ENCODE results near the gene GPLD1.

GPLD1 gene

DNA sequence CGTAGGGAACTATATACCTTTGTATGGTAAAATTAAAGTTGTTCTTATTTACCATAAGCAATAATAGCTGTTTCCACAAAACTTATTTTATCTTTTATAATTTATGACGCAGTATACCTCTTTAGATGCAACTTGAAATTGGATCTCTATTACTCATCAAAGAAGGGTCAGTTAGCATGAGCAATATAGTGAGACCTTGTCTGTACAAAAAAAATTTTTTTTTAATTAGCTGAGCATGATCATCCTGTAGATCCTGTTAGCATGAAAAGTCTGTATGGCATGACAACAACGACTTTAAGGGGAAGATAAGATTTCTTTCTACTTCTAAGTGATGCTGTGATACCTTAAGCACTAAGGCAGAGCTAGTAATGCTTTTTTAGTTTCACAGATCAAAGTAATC lies 11.3 kb upstream of the GPLD1 start:
- no peak for DNase-seq

DNA sequence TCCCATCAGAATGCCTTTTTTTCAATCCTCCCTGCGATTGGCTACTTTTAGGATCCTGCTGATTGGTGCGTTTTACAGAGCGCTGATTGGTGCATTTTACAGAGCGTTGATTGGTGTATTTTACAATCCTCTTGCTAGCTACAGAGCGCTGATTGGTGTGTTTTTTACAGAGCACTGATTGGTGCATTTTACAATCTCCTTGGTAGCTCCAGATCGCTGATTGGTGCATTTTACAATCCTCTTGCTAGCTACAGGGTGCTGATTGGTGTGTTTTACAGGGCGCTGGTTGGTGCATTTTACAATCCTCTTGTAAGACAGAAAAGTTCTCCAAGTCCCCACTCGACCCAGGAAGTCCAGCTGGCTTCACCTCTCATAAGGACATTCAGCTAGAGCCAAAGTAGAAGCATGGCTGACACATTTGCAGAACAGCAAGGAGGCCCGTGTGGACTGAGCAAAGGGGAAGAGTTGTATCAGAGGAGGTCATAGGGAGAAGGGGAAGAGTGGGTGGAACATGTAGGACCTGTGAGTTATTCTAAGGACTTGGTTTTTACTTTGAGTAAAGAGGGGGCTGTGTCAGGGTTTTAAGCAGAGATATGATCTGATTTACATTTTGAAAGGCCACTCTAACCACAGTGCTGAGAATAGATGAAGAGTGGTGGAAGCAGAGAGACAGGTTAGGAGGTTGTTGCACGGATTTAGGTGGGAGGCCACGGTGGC lies 8.0 kb upstream of the GPLD1 start:
- no peak for DNase-seq

DNA sequence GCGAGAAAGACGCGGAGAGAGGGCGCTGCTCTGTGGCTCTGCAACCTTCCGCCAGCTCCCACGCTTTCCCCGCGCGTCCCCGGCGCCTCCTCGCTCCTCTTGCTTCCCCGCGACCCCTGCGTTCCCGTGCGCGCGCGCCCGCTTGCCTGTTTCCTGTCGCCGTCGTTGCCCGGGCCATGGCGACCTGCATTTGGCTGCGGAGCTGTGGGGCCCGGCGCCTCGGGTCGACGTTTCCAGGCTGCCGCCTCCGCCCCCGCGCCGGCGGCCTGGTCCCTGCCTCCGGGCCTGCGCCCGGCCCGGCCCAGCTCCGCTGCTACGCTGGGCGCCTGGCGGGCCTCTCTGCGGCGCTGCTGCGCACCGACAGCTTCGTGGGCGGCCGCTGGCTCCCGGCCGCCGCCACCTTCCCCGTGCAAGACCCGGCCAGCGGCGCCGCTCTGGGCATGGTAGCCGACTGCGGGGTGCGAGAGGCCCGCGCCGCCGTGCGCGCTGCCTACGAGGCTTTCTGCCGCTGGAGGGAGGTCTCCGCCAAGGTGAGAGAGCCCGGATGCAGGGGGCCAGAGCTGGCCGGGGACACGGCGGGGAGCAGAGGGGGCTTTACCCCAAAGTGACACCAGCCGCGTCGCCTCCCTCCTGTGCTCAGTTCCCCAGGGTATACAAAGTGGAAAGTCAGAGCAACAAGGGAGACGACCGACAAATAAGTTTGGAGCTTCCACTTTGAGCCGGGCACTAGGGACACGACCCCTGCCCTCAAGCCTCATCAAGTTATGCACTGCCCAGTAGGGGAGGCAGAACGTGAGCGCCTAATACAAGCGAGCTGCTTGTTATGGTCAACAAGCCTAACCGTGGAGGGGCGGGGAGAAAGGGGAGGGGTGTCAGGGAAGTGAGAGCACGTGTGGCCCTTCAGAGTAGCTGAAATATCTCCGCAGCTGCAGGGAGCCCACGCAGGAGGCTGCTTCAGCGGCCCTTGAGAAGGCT lies 5.7 kb upstream of the GPLD1 start, which contains the start of gene ALDH5A1:
ALDH5A1 (plus strand) TSS at position 149 of the 975 bp plus-strand sequence; CDS start at position 177, 28 bp downstream.
- peak; percentile 61 for DNase-seq

DNA sequence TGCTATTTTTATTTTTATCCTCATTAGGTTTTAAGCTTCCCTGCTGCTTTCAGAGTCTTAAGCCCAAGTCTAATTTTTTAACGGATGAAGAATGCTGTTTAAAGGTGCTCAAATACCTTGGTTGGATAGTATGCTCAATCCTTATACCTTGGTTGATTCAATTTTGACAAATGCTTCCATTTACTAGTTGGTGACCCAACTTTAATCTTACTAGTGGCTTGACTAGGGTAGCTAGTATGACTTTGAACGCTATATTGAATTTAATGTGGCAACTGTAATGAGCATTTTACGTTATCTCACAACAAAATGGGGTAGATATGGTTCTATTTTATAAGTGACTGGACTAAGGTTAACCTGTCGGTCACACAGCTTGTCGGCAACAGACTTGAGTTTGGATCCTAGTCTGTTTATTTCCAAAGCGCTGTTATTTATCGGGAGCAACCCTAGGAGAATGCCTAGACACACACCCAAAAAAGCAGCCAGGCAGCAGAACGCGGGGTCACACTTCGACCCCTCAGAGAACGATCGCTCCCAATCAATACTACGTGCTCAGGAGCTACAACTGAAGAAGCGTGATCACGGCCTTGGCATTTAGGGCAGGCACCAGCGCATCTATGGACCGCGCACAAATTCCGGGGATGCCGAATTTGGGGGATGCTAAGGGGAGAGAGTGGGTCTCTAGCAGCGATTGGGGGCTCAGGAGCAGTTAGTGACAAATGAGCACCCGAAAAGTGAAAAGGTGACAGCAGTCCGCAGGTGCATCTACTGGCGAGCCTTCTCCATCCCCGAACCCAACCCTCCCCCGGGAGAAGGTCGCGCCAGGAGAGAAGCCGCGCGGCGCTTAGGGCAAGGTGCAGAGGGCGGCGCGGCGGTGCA lies 4.8 kb upstream of the GPLD1 start:
- DNase-seq, result no peak

DNA sequence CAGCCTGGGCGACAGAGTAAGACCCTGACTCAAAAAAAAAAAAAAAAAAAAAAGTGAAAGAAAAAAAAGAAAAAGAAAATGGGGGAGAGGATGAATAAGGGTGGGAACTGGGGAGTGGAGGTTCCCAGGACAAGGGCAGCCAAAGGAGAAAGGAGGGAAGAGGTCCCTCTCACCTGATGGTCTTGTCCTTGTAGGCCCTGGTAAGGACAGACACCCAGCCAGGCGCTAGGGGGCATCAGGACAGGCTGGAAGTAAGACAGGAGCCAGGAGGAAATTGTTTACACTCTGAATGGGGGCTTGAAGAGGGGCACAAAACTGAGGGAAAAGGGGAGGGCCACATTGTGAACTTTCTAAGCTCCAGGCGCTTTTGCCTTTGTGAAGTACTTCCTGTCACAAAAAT lies 3.1 kb upstream of the GPLD1 start:
- DNase-seq, result no peak

DNA sequence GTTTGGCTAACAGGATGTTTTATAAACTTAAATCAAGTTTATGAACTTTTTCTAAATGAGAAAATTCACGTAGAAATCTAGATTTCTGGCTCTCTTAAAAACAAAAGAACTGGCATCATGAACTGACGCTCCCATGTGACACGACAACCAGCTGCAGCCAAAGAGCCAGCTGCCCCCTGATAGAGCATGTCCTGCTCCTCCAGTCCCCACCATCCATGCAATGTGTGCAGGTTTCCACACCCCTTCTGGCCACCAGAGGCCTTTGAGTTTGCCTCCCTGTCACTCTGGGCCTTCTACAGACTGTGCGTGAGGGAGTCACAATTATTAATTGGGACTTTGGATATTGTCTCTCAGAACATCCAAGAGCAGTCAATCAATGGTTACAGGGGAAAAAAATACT lies 1.6 kb upstream of the GPLD1 start:
- no peak for DNase-seq

DNA sequence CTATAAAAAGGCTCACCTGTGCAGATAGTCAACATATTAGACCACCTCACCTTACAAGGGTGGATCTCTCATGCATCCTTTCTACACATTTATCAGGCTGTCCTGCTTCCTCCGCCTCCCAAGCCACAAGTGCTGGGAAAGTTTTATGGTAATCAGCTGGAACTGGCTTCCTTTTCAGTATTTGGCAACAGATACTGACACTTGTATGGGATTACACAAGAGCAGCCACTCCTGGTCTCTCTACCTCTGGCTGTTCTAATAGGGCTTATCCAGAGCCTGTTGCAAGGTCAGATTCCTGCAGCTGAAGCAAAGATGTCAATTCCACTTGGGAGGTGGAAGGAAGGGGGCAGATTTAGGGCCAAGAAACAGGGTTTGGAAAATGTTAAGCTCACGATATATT lies 503 bp upstream of the GPLD1 start:
- DNase-seq, result no peak

DNA sequence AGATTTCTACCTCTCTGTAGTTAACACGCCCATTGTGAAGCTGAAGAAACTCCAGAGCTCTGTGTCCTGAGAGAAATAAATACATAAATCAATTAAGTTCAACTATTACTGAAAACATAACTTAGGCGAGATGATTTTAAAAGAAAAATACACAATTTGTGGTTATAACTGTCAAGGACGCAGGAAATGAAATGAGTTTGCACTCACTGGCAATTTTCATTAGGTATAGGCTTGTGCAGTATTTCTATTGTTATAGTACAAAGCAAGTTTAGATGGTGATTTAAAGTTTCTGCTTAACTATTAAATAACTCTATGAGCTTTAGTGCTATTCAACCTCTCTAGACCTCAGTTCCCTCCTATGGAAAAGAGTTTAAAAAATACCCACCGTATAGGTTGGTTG lies 3.3 kb downstream of the GPLD1 start:
- DNase-seq, result no peak

DNA sequence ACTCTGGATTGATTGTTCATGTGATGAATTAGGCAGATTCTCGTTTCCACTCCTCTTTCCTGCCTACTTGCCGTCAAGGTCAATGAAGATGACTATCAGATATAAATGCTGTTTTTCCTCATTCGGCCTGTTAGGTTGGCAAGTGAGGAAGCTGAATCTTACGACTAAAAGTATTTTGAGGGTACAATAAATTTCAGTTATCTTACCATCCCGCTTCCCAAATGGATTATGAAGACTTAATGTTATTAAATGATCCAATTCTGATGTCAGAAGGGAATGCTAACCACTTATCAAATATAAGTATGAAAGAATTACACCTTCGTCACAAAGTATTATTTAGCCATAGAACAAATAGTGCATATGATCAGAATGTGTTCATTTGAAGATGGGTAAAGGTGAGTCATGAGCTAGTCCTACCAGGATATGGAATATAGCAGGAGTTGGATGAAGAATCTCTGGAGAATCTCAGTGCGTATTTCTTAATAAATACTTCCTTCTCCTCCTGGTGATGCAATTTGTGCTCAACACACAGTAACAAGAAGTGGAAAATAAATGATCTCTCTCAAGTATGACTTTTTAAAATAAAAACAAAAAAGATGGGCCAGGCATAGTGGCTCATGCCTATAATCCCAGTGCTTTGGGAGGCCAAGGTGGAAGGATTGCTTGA lies 4.6 kb downstream of the GPLD1 start:
- DNase-seq, result peak; percentile 24

DNA sequence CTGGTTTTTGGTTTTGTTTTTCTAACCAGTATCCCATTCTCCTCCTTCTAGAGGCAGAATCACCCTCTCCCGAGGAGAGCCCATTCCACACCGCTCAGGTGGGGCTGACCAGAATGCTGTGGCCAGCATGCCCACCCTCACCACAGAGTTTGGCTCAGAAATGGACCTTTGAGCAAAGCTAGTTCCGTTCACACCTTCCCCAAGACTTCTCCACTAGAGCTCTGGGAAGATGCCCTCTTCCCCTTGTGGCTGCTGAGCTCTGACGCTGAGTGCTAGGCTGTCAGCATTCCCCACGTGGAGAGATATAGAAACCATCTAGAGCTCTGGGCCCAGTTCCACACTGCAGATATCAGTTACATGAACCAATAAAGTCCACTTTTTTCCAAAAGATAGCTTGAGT lies 7.9 kb downstream of the GPLD1 start:
- DNase-seq, result no peak

DNA sequence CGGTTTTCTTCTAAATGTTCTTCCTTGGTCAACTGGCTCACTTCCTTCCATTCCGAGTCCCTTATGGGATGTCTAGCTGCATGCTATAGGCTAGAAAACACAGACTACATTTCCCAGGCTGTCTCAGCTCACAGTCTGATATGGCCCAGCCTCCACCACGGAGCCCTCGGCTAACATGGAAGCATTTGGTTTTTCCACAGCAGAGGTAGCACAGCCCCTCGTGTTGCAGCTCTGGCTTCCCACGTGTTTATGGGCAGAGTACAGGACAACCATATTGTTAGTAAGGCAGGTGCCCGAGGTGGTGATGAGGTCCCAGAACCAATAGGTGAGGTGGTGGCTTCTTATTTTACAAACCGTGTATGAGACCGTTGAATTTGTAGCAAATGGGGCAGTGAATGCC lies 8.7 kb downstream of the GPLD1 start:
- no peak for DNase-seq

DNA sequence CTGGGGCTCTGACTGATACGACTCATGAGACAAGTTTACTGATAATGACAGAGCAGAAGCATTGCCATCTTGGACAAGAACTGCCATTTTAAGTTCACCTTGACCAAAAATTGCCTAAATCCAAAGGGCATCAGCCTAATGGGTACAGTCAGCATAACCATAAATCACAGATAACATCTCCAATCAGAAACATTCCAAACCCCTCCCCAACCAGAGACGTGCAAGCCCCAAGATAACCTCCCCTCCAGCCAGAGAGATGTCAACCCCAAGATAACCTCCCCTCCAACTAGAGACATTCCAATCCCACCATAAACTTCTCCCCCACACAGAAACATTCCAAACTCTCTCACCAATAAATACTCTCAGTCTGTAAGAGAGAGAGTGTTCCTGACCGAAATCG lies 10.5 kb downstream of the GPLD1 start:
- DNase-seq, result no peak

DNA sequence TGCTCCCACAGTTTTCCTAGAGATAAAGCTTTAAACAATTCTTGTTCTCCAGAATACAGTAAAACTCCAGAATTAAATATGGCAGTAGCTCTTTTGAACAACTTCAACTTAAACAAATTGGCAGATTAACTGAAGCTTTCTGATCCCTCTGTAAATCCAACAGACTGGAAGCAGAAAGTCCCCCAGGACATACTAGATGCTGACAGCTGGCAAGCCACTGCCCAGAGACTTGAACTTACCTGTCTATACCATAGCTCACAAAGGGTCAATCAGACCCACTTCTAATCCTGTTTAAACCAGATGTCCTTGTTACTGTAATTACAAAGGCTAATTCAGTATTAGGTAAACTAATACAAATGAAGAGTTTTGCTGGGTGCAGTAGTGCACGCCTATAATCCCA lies 12.3 kb downstream of the GPLD1 start:
- no peak for DNase-seq

DNA sequence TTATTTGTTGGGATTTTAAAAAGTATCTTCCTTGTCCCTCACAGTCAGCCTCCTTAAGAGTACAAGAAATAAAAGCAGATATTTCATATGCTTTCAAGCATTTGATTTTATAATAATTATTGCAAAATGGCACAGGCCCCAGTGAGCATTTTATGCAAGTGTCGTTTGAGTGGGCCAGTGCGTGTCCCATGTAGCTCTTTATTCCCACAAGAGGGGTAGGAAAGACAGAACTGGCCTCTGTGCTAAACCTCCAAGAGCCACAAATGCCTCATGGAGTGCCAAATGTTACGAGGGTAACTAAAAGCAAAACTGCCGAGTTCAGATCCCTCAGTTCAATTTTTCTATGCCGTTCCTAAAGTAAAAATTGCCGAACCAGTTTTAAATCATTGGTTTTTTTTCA lies 12.7 kb downstream of the GPLD1 start:
- no peak for DNase-seq

DNA sequence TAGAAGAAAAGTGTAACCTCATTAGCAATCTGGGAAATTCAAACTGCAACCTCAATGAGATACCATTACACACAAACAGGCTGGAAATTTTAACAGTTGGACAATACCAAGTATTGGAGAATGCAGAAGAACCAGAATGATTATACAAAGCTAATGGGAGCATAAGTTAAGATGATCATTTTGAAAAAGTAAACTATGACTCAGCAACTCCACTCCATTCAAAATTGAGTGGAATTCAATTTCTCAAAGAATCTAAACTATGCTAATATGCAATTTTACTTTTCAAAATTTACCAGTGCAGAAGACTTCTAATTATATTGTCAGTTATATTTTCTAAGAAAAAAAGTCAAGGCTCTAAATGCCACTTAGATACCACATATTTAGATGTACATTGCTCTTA lies 17.2 kb downstream of the GPLD1 start:
- no peak for DNase-seq

DNA sequence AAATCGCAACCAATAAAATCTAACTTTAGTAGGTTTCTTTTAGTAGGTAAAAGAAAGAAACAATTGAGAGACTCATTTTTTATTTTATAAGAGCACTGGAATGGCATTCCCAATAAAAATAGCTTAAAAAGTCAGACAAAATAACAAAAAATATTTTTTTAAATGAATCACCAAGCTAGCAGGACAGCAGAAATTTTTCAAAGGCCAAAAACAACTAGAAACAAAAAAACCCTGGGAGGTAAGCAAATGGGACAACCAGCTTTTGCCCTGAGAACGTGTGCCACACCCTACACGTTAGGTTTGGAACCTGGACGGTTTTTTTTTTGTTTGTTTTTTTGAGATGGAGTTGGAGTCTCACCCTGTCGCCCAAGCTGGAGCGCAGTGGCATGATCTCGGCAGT lies 19.6 kb downstream of the GPLD1 start:
- no peak for DNase-seq

DNA sequence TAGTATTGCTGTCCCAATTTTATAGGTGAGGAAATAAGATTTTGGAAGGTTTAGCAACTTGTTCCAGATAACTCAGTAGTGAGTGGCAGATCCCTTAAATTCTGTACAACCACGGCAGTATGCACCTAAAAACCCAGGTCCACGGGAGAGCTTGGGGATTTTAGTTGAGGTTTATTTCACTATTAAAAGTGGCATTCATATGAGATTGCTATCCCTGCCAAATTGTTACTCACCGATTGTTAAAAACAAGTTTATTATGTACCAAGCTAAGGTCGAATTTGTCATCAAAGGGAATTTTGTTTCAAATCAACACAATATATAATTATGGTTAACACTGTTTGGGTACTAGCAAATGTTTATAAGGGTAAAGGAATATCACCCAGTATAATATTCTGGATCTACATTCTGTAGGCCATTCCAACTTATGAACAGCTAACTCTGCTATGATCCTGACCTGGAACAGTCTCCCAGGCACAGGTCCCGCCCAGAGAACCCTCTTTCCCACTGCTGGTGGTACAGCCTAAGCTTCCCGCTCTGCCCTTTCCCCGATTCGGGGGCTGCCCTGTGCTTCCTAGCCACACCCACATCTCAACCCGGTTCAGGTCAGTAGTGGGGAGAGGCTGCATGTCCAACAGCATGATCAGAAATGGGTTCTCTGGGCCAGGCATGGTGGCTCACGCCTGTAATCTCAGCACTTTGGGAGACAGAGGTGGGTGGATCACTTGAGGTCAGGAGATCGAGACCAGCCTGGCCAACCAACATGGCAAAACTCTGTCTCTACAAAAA lies 24.9 kb downstream of the GPLD1 start:
- no peak for DNase-seq

DNA sequence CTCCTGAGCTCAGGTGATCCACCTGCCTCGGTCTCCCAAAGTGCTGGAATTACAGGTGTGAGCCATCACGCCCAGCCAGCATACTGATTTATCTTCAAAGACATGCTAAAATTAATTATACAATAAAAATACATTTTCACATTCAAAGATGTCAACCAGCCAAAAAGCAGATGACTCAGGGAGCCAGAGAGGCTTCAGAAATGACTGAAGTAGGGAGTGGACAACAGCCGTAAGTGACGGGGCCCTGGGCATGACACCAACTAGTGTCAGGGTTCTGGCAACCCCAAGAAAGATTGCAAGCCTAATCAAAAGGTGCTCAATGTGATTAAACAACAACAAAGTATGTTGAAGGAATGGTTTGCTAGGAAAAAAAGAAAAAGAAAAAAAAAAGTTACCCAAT lies 28.4 kb downstream of the GPLD1 start:
- no peak for DNase-seq

DNA sequence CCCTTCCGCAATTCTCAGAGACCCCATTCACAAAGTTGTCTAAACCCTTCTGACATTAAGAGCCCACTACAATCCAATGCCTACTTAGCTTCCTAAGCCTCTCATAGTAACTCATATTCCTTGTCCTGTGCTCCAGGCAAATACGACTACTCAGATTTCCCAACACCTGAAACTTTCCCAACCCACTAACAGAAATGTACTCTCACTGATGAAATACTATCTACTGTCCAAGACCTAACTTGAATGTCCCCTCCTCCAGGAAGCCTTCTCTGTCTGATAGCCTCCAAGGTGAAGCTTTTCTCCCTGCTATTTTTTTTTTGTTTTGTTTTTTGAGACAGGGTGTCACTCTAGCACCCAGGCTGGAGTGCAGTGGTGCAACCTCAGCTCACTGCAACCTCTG lies 30.4 kb downstream of the GPLD1 start:
- no peak for DNase-seq

DNA sequence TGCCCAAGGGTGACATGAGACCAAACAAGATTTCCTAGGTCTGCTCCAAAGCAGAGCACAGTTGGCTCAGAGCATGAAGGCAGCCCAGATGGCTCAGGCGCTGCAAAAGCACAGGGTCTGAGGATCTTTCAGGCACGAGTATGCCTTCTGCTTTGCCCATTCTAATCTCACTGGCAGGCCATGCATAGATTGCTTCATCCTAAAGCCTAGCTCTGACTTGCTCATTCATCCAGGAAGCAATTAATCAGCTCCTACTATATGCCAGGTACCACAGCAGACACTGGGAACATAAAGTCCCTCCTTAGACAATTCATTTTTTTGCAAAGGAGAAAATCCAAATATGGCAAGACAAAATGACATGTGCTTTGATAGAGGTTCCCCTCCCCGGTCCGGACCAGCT lies 31.2 kb downstream of the GPLD1 start:
- DNase-seq, result no peak

DNA sequence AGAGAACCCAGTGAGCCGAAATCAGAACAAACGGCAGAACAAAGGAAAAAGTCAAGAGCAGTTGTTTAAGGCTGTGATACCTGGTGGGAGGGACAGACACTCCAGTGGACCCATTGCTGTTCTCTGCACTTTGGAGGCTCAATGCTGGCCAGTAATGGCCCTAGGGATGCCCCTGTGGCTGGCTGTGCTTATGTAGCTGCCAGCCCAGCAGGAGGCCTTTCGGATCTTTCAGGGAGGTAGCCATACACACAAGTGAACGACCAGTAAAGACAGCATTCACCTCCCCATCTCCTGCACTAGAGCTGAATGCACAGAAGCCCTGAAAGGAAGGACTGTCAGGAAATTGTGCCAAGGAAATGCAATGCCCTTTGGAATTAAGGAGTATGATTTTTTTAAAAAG lies 34.3 kb downstream of the GPLD1 start:
- DNase-seq, result no peak

DNA sequence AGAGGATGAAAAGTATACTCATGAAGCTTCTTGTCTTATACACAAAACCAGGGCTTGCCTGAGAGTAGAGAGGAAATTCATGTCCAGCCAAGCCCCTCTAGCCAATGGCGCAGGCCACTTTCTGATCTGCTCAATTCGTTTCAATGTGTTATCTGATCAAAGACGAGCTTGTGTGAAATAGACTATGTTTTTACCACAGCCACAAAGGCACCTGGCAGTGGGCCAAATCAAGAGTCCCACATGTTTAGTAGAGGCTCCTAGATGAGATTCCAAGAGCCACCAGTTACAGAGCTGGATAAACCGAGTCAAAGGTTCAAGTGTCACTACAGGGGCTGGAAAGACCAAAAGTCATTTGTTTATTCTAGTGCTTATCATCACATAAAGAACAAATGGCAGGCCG lies 34.9 kb downstream of the GPLD1 start:
- DNase-seq, result no peak
